Natural killer cell (primary cell): ENCODE data around the gene GSN. TPM values are rescaled to one million over a fixed set of nuclear protein-coding genes. Genes with fewer than 3 reads are reported as not detected.

ENCODE experiments used
- ATAC-seq, 3 donors: fragments of 150-1000 bp in 2 of 3; fragments of 200-7000 bp in 1 of 3; cut with Tn5 transposase; 1 replicate in 1 of 3; 2 replicates in 2 of 3; pipeline ENCODE4 v1.10.0; 2021; ENCODE audit warnings: mild to moderate bottlenecking in 2 of 3, moderate library complexity in 2 of 3
- DNase-seq, 2 donors: peaks; one replicate each; pipeline versions ENCODE4 v3.0.0 to v3.0.0-alpha.2; 2013 to 2021; ENCODE audit warnings: mixed read lengths in 1 of 2
- H3K27ac ChIP-seq: one replicate; pipeline ENCODE4 v1.5.1; 2013; ENCODE audit warnings: mild to moderate bottlenecking, low read length
- H3K27me3 ChIP-seq: one replicate; pipeline ENCODE4 v1.6.1; 2013; ENCODE audit warnings: low read length; ENCODE audit not compliant: control insufficient read depth, insufficient read depth
- H3K36me3 ChIP-seq: one replicate; pipeline ENCODE4 v1.6.1; 2013; ENCODE audit warnings: low read length; ENCODE audit not compliant: control insufficient read depth, insufficient read depth
- H3K4me1 ChIP-seq: one replicate; pipeline ENCODE4 v1.6.1; 2013; ENCODE audit warnings: low read length; ENCODE audit not compliant: control insufficient read depth, insufficient read depth
- H3K4me3 ChIP-seq: one replicate; pipeline ENCODE4 v1.5.1; 2013; ENCODE audit warnings: low read length
- H3K9me3 ChIP-seq: one replicate; pipeline ENCODE4 v1.6.1; 2013; ENCODE audit warnings: low read length; ENCODE audit not compliant: control insufficient read depth, insufficient read depth
- H3K27ac Mint-ChIP-seq, 2 donors: one replicate each; pipeline ENCODE4 v1.8.0; 2022; ENCODE audit warnings: mild to moderate bottlenecking in 2 of 2, mixed read lengths in 2 of 2, moderate library complexity in 1 of 2
- H3K27me3 Mint-ChIP-seq, 2 donors: one replicate each; pipeline ENCODE4 v1.8.0; 2022; ENCODE audit warnings: low read depth in 2 of 2, mixed read lengths in 2 of 2
- H3K36me3 Mint-ChIP-seq: one replicate; pipeline ENCODE4 v1.8.0; 2022; ENCODE audit warnings: mixed read lengths
- H3K4me1 Mint-ChIP-seq, 2 donors: one replicate each; pipeline ENCODE4 v1.8.0; 2022; ENCODE audit warnings: mixed read lengths in 2 of 2
- H3K4me3 Mint-ChIP-seq: one replicate; pipeline ENCODE4 v1.8.0; 2022; ENCODE audit warnings: mild to moderate bottlenecking, moderate library complexity, mixed read lengths
- H3K9me3 Mint-ChIP-seq, 2 donors: one replicate each; pipeline ENCODE4 v1.8.0; 2022; ENCODE audit warnings: mixed read lengths in 2 of 2
- CTCF ChIP-seq: fragments of 200-600 bp; IDR thresholded peaks from one replicate; pipeline ENCODE4 v1.8.0; 2022; ENCODE audit warnings: antibody characterized with exemption
- WGBS: methylation state at CpG from one replicate; pipeline ENCODE4 v1.1.7; 2013; ENCODE audit warnings: missing lambda C conversion rate; ENCODE audit not compliant: insufficient coverage; 5-methylcytosine and 5-hydroxymethylcytosine counted together
- intact Hi-C: fragments of 100-400 bp; cut with micrococcal nuclease; formaldehyde crosslinking; loops from one replicate; pipeline ENCODE4 v1.14.2; 2022
- total RNA-seq, 4 donors: library from RNA; stranded (reverse); fragments of 120-200 nt in 1 of 4; gene quantifications; one replicate each; pipeline versions ENCODE4 v1.2.3 to v1.2.4, GENCODE V29; 2013 to 2022

The GSN gene
- total RNA-seq, 3 donors from 2014 or later (not counting 1 experiment from before 2014, with no cell fraction given), result 92.9 to 103 (median 103) TPM

- ATAC-seq, result no peak
- no peak for TF ChIP-seq CTCF
- intact Hi-C loops, result no loop called here
- Histone ChIP-seq H3K9me3 (no peaks in the 10 kb centered on the region), H3K4me1 (peaks cover 26% of the 10 kb centered on the region), H3K27me3 (no peaks in the 10 kb centered on the region), H3K4me3 (no peak overlapping the region), H3K27ac (no peak overlapping the region), H3K36me3 (peaks cover 93% of the 10 kb centered on the region)
- no peak overlapping the region for H3K27ac Mint-ChIP-seq
- WGBS, result 95% methylated on average over 3 of the region's 3 CpGs
- DNase-seq, result no peak
- peaks cover 37% of the 10 kb centered on the region for H3K36me3 Mint-ChIP-seq
- H3K4me1 Mint-ChIP-seq, result peaks cover 71 to 81% of the 10 kb centered on the region in 2 donors
- H3K9me3 Mint-ChIP-seq, result no peaks in the 10 kb centered on the region
- H3K27me3 Mint-ChIP-seq, result no peaks in the 10 kb centered on the region
- H3K4me3 Mint-ChIP-seq, result no peak overlapping the region
These were observed 80.3 kb downstream of the GSN start for GRCh38 chr9:121348221-121348620.

GRCh38 chr9:121349009-121349408 lies 81.0 kb downstream of the GSN start:
- Mint-ChIP-seq H3K4me3 (no peak overlapping the region), H3K4me1 (peaks cover 71 to 81% of the 10 kb centered on the region in 2 donors), H3K36me3 (peaks cover 29% of the 10 kb centered on the region), H3K9me3 (peaks cover 0 to 3% of the 10 kb centered on the region in 2 donors), H3K27me3 (no peaks in the 10 kb centered on the region), H3K27ac (peak overlapping the region in 1 of 2 donors; percentile 59)
- Histone ChIP-seq H3K9me3 (no peaks in the 10 kb centered on the region), H3K36me3 (peaks cover 88% of the 10 kb centered on the region), H3K27me3 (no peaks in the 10 kb centered on the region), H3K4me1 (peaks cover 24% of the 10 kb centered on the region), H3K4me3 (no peak overlapping the region), H3K27ac (no peak overlapping the region)
- intact Hi-C loops, result no loop called here
- WGBS, result 90% methylated on average over 6 of the region's 8 CpGs
- no peak for ATAC-seq
- no peak for TF ChIP-seq CTCF
- DNase-seq, result no peak

GRCh38 chr9:121350036-121350435 lies 82.1 kb downstream of the GSN start:
- intact Hi-C loops, result no loop called here
- no peak overlapping the region for H3K4me3 ChIP-seq
- Mint-ChIP-seq H3K4me1 (peaks cover 64 to 78% of the 10 kb centered on the region in 2 donors), H3K27ac (peak overlapping the region; percentile 33 to 45), H3K27me3 (no peaks in the 10 kb centered on the region), H3K4me3 (no peak overlapping the region), H3K36me3 (peaks cover 29% of the 10 kb centered on the region), H3K9me3 (peaks cover 0 to 3% of the 10 kb centered on the region in 2 donors)
- no CpG with 5 or more reads among the region's 1 CpG for WGBS
- H3K4me1 ChIP-seq, result peaks cover 31% of the 10 kb centered on the region
- H3K9me3 ChIP-seq, result no peaks in the 10 kb centered on the region
- no peak for TF ChIP-seq CTCF
- peaks cover 79% of the 10 kb centered on the region for H3K36me3 ChIP-seq
- ATAC-seq (no peak), DNase-seq (no peak)
- H3K27ac ChIP-seq, result no peak overlapping the region
- no peaks in the 10 kb centered on the region for H3K27me3 ChIP-seq

- H3K4me1 Mint-ChIP-seq, result peaks cover 66 to 79% of the 10 kb centered on the region in 2 donors
- peaks cover 39% of the 10 kb centered on the region for H3K4me1 ChIP-seq
- H3K9me3 ChIP-seq, result no peaks in the 10 kb centered on the region
- no peak overlapping the region for H3K4me3 Mint-ChIP-seq
- intact Hi-C loops, result no loop called here
- no peak overlapping the region for H3K4me3 ChIP-seq
- no peak overlapping the region for H3K27ac ChIP-seq
- H3K36me3 Mint-ChIP-seq, result peaks cover 29% of the 10 kb centered on the region
- 41% methylated on average over 2 of the region's 2 CpGs for WGBS
- no peaks in the 10 kb centered on the region for H3K27me3 ChIP-seq
- TF ChIP-seq CTCF, result no peak
- ATAC-seq (no peak), DNase-seq (no peak)
- peaks cover 0 to 3% of the 10 kb centered on the region in 2 donors for H3K9me3 Mint-ChIP-seq
- peaks cover 77% of the 10 kb centered on the region for H3K36me3 ChIP-seq
- H3K27ac Mint-ChIP-seq, result peak overlapping the region; percentile 32 to 45
- H3K27me3 Mint-ChIP-seq, result no peaks in the 10 kb centered on the region
These were observed 83.1 kb downstream of the GSN start for GRCh38 chr9:121350993-121351561.
